ENCODE results near the gene S100A6.
"Not testable (repeated sequence)": the region's sequence is repeated elsewhere in the genome, so short reads cannot be mapped to it uniquely, and the experiment has no call there.

Gene S100A6

GRCh38 chr1:153527683-153528040 lies 8.1 kb downstream of the S100A6 start:
- Histone ChIP-seq H3K4me3 (ENCODE audit: low read length) (no peak overlapping the region), H3K27ac (ENCODE audit: low read depth, low read length) (no peak overlapping the region), H3K9ac (ENCODE audit: low read length) (no peak overlapping the region), H3K27me3 (ENCODE audit: control insufficient read depth, insufficient read depth, low read length) (no peaks in the 10 kb centered on the region), H3K4me1 (ENCODE audit: control insufficient read depth, insufficient read depth, low read length) (peaks cover 4% of the 10 kb centered on the region), H3K36me3 (ENCODE audit: control insufficient read depth, insufficient read depth, low read length) (no peaks in the 10 kb centered on the region)

GRCh38 chr1:153527023-153527682 lies 8.6 kb downstream of the S100A6 start:
- Histone ChIP-seq H3K27me3 (ENCODE audit: control insufficient read depth, insufficient read depth, low read length) (no peaks in the 10 kb centered on the region), H3K9ac (ENCODE audit: low read length) (no peak overlapping the region), H3K36me3 (ENCODE audit: control insufficient read depth, insufficient read depth, low read length) (no peaks in the 10 kb centered on the region), H3K4me1 (ENCODE audit: control insufficient read depth, insufficient read depth, low read length) (peaks cover 2% of the 10 kb centered on the region), H3K4me3 (ENCODE audit: low read length) (no peak overlapping the region), H3K27ac (ENCODE audit: low read depth, low read length) (no peak overlapping the region)

- Histone ChIP-seq H3K27me3 (ENCODE audit: control insufficient read depth, insufficient read depth, low read length) (no peaks in the 10 kb centered on the region), H3K27ac (ENCODE audit: low read depth, low read length) (no peak overlapping the region), H3K36me3 (ENCODE audit: control insufficient read depth, insufficient read depth, low read length) (no peaks in the 10 kb centered on the region), H3K9ac (ENCODE audit: low read length) (no peak overlapping the region), H3K4me1 (ENCODE audit: control insufficient read depth, insufficient read depth, low read length) (peaks cover 2% of the 10 kb centered on the region), H3K4me3 (ENCODE audit: low read length) (no peak overlapping the region)
Measured at GRCh38 chr1:153526132-153526543, 9.7 kb downstream of the S100A6 start.

- H3K27me3 ChIP-seq (ENCODE audit: control insufficient read depth, insufficient read depth, low read length) = no peaks in the 10 kb centered on the region
- no peak overlapping the region for H3K4me3 ChIP-seq (ENCODE audit: low read length)
- no peak overlapping the region for H3K27ac ChIP-seq (ENCODE audit: low read depth, low read length)
- peaks cover 2% of the 10 kb centered on the region for H3K4me1 ChIP-seq (ENCODE audit: control insufficient read depth, insufficient read depth, low read length)
- H3K36me3 ChIP-seq (ENCODE audit: control insufficient read depth, insufficient read depth, low read length) = no peaks in the 10 kb centered on the region
- no peak overlapping the region for H3K9ac ChIP-seq (ENCODE audit: low read length)
Measured at GRCh38 chr1:153525088-153525728, 10.6 kb downstream of the S100A6 start.

GRCh38 chr1:153522353-153523048 lies 13.3 kb downstream of the S100A6 start:
- not testable (repeated sequence) for H3K4me3 ChIP-seq (ENCODE audit: low read length); H3K9ac ChIP-seq (ENCODE audit: low read length); H3K36me3 ChIP-seq (ENCODE audit: control insufficient read depth, insufficient read depth, low read length); H3K4me1 ChIP-seq (ENCODE audit: control insufficient read depth, insufficient read depth, low read length); H3K27ac ChIP-seq (ENCODE audit: low read depth, low read length); H3K27me3 ChIP-seq (ENCODE audit: control insufficient read depth, insufficient read depth, low read length)

- H3K27me3 ChIP-seq (ENCODE audit: control insufficient read depth, insufficient read depth, low read length); H3K36me3 ChIP-seq (ENCODE audit: control insufficient read depth, insufficient read depth, low read length); H3K4me3 ChIP-seq (ENCODE audit: low read length); H3K9ac ChIP-seq (ENCODE audit: low read length); H3K27ac ChIP-seq (ENCODE audit: low read depth, low read length); H3K4me1 ChIP-seq (ENCODE audit: control insufficient read depth, insufficient read depth, low read length): not testable (repeated sequence)
Measured at GRCh38 chr1:153521808-153522207, 14.0 kb downstream of the S100A6 start.

GRCh38 chr1:153520818-153521476 lies 14.8 kb downstream of the S100A6 start:
- Histone ChIP-seq H3K27me3 (ENCODE audit: control insufficient read depth, insufficient read depth, low read length) (no peaks in the 10 kb centered on the region), H3K36me3 (ENCODE audit: control insufficient read depth, insufficient read depth, low read length) (no peaks in the 10 kb centered on the region), H3K9ac (ENCODE audit: low read length) (no peak overlapping the region), H3K27ac (ENCODE audit: low read depth, low read length) (no peak overlapping the region), H3K4me3 (ENCODE audit: low read length) (no peak overlapping the region), H3K4me1 (ENCODE audit: control insufficient read depth, insufficient read depth, low read length) (no peaks in the 10 kb centered on the region)

GRCh38 chr1:153520137-153520691 lies 15.6 kb downstream of the S100A6 start:
- not testable (repeated sequence) for H3K36me3 ChIP-seq (ENCODE audit: control insufficient read depth, insufficient read depth, low read length); H3K4me3 ChIP-seq (ENCODE audit: low read length); H3K9ac ChIP-seq (ENCODE audit: low read length); H3K27me3 ChIP-seq (ENCODE audit: control insufficient read depth, insufficient read depth, low read length); H3K27ac ChIP-seq (ENCODE audit: low read depth, low read length); H3K4me1 ChIP-seq (ENCODE audit: control insufficient read depth, insufficient read depth, low read length)

- no peaks in the 10 kb centered on the region for H3K27me3 ChIP-seq (ENCODE audit: control insufficient read depth, insufficient read depth, low read length)
- H3K4me3 ChIP-seq (ENCODE audit: low read length) = no peak overlapping the region
- no peak overlapping the region for H3K9ac ChIP-seq (ENCODE audit: low read length)
Measured at GRCh38 chr1:153519242-153519641, 16.5 kb downstream of the S100A6 start.

GRCh38 chr1:153515504-153516394 lies 20.0 kb downstream of the S100A6 start:
- no peak overlapping the region for H3K4me3 ChIP-seq (ENCODE audit: low read length)
- H3K27me3 ChIP-seq (ENCODE audit: control insufficient read depth, insufficient read depth, low read length) = no peaks in the 10 kb centered on the region
- no peaks in the 10 kb centered on the region for H3K4me1 ChIP-seq (ENCODE audit: control insufficient read depth, insufficient read depth, low read length)
- H3K36me3 ChIP-seq (ENCODE audit: control insufficient read depth, insufficient read depth, low read length) = no peaks in the 10 kb centered on the region
- H3K9ac ChIP-seq (ENCODE audit: low read length) = peak overlapping the region; percentile 42
- H3K27ac ChIP-seq (ENCODE audit: low read depth, low read length) = no peak overlapping the region

More at GRCh38 chr1:153519242-153519641, 16.5 kb downstream of the S100A6 start:
- Histone ChIP-seq H3K36me3 (ENCODE audit: control insufficient read depth, insufficient read depth, low read length) (no peaks in the 10 kb centered on the region), H3K27ac (ENCODE audit: low read depth, low read length) (no peak overlapping the region), H3K4me1 (ENCODE audit: control insufficient read depth, insufficient read depth, low read length) (no peaks in the 10 kb centered on the region)

GRCh38 chr1:153513666-153514065 lies 22.1 kb downstream of the S100A6 start:
- Histone ChIP-seq H3K4me1 (ENCODE audit: control insufficient read depth, insufficient read depth, low read length) (no peaks in the 10 kb centered on the region), H3K27me3 (ENCODE audit: control insufficient read depth, insufficient read depth, low read length) (no peaks in the 10 kb centered on the region), H3K27ac (ENCODE audit: low read depth, low read length) (no peak overlapping the region), H3K36me3 (ENCODE audit: control insufficient read depth, insufficient read depth, low read length) (no peaks in the 10 kb centered on the region), H3K4me3 (ENCODE audit: low read length) (no peak overlapping the region), H3K9ac (ENCODE audit: low read length) (no peak overlapping the region)
